ENCODE data around the gene PAQR4.

DNA sequence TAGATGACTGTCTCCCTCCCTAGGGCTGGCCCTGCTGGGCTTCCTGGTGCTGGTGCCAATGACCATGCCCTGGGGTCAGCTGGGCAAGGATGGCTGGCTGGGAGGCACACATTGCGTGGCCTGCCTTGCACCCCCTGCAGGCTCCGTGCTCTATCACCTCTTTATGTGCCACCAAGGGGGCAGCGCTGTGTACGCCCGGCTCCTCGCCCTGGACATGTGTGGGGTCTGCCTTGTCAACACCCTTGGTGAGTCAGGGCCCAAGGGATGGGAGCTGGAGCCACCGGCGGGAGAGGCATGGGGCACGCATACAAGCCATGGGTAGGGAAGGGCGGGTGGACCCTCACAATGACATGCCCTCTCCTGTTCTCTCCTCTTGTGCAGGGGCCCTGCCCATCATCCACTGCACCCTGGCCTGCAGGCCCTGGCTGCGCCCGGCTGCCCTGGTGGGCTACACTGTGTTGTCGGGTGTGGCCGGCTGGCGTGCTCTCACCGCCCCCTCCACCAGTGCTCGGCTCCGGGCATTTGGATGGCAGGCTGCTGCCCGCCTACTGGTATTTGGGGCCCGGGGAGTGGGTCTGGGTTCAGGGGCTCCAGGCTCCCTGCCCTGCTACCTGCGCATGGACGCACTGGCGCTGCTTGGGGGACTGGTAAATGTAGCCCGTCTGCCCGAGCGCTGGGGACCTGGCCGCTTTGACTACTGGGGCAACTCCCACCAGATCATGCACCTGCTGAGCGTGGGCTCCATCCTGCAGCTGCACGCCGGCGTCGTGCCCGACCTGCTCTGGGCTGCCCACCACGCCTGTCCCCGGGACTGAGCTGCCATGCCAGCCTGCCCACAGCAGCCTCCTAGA lies 2.2 kb downstream of the PAQR4 start:
- TF ChIP-seq, protein P1, sequence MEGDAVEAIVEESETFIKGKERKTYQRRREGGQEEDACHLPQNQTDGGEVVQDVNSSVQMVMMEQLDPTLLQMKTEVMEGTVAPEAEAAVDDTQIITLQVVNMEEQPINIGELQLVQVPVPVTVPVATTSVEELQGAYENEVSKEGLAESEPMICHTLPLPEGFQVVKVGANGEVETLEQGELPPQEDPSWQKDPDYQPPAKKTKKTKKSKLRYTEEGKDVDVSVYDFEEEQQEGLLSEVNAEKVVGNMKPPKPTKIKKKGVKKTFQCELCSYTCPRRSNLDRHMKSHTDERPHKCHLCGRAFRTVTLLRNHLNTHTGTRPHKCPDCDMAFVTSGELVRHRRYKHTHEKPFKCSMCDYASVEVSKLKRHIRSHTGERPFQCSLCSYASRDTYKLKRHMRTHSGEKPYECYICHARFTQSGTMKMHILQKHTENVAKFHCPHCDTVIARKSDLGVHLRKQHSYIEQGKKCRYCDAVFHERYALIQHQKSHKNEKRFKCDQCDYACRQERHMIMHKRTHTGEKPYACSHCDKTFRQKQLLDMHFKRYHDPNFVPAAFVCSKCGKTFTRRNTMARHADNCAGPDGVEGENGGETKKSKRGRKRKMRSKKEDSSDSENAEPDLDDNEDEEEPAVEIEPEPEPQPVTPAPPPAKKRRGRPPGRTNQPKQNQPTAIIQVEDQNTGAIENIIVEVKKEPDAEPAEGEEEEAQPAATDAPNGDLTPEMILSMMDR (IDR thresholded peaks at IDR 0.05) = no peak
- TF ChIP-seq POLR2AphosphoS5 (IDR thresholded peaks at IDR 0.05) = no peak

All from gastroesophageal sphincter (tissue), 3 donors.